HG03354 (cell line): ENCODE data around the gene CERS5.
"Not testable (repeated sequence)": the region's sequence is repeated elsewhere in the genome, so short reads cannot be mapped to it uniquely, and the experiment has no call there.

ENCODE experiments used
- ATAC-seq: cut with Tn5 transposase; IDR thresholded peaks from one replicate; pipeline ENCODE4 v1.9.1; 2021; ENCODE audit warnings: mild to moderate bottlenecking; ENCODE audit not compliant: unreplicated experiment, poor library complexity, severe bottlenecking

CERS5 gene

DNA sequence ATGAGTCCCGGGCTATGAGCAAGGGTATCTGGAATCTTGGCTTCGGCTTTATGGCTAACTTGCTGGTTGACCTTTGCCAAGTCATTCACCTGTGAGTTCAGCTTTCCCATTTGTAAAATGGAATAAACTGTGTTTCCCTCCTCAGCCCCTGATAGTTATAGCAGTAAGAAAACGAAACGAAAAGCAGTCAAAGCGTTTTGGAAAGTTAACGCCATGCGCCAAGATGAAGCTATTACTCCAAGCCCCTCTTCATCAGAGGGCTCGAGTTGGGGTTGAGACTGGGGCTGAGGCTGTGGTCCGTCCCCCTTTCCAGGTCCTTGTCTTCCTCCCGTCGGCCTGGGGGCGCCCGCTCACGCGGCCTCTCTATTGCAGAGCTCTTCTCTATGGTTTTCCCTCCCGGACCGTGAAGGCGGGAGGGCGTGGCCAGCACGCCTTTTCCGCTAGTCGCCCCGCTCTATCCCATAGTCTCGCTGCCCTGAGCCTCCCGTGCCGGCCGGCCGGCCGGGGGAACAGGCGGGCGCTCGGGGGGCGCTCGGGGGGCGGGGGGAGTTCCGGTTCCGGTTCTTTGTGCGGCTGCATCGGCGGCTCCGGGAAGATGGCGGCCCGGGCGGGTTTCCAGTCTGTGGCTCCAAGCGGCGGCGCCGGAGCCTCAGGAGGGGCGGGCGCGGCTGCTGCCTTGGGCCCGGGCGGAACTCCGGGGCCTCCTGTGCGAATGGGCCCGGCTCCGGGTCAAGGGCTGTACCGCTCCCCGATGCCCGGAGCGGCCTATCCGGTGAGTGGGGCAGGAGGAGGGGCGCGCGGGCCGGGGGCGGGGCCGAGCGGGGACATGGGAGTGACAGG is 82.2 kb downstream of the CERS5 start, which contains the start of gene SMARCD1:
SMARCD1 (plus strand) TSS at position 568 of the 840 bp plus-strand sequence; CDS start at position 596, 28 bp downstream.
- ATAC-seq, result peak; percentile 70

DNA sequence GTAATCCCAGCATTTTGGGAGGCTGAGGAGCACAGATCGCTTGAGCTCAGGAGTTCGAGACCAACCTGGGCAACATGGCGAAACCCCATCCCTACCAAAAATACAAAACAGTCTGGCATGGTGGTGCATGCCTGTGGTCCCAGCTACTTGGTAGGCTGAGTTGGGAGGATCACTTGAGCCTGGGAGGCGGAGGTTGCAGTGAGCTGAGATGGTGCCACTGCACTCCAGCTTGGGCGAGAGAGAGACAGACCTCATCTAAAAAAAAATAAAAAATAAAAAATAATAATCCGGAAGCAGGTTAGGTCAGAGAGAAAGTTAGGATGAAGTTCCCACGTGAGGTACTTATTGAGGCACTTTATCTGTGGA is 82.8 kb downstream of the CERS5 start:
- ATAC-seq, result not testable (repeated sequence)

DNA sequence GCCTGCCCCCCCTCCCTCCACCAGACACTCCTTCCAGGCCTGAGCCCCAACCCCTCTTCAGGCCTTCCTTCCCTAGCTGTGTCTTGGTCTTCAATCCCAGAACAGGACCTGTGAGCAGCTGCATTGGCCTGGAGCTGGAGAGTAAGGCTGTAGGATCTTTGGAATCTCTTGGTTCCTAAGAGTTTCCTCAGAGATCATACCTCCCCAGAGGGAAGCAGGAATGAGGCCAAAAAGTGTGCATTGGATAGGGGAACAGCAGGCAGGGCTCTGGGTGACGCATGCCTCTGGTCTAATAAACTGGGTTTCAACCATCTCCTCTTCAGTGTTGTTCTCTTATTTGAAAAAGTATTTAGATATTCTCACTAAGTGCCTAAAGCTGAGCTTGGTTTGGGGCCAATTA is 83.9 kb downstream of the CERS5 start:
- no peak for ATAC-seq

DNA sequence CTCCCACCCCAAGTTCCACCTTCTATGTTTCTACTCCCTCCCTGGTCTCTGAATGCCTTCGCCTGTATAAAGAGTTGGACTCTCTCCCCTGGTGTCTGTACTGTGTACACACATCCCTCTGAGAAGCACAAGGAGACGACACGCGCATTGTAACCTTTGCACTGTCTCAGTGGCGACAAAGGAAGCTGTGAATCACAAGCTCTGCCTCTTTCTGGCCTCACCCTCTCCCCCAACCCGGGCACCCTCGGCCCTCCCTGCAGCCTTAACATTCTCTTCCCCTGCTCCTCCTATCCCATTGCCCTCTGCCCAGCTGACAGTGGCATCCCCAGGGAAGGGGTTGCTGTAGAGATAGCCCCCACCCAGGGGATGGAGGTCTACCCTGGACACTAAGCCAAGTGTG is 84.5 kb downstream of the CERS5 start:
- no peak for ATAC-seq

DNA sequence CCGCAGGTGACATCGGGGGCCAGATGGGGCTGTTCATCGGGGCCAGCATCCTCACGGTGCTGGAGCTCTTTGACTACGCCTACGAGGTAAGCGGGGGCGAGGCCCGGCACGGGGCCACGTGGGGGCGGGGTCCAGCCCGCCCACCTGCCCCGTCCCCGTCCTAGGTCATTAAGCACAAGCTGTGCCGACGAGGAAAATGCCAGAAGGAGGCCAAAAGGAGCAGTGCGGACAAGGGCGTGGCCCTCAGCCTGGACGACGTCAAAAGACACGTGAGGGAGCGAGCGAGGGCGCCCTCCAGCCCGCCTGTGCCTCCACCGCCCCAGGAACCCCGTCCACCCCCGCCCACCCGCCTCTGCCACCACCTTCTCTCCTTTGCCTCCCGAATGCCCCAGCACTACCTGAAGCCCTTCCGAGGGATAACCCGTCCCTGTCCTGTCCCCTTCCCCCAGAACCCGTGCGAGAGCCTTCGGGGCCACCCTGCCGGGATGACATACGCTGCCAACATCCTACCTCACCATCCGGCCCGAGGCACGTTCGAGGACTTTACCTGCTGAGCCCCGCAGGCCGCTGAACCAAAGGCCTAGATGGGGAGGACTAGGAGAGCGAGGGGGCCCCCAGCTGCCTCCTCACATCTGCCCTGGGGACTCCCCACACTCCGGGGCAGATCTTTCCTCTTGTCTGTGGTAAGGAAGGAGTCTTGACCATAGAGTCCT is 85.9 kb downstream of the CERS5 start:
- ATAC-seq, result no peak

DNA sequence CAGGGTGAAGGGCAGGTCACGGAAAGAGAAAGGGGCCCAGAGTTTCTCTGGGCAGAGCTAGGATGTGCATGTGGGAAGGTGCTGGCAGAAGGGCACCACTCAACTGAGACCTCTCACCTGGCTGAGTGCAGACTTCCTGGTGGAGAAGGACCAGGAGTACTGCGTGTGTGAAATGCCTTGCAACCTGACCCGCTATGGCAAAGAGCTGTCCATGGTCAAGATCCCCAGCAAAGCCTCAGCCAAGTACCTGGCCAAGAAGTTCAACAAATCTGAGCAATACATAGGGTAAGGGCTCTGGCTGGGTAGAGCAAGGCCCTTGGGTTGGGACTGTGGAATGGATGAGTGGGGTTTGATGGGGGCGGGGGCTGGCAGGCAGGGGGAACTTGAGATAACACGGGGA is 87.4 kb downstream of the CERS5 start:
- ATAC-seq, result no peak
